ENCODE measurements around the gene LRRTM4. TPM values are rescaled to one million over a fixed set of nuclear protein-coding genes. Genes with fewer than 3 reads are reported as not detected.

LRRTM4 gene
- total and polyA plus RNA-seq, 2 experiments from 2014 or later: 4.5 to 15.4 TPM

- Histone ChIP-seq H3K4me1 (ENCODE audit: insufficient read depth) (no peaks in the 10 kb centered on the region), H2AFZ (no peak overlapping the region), H3K27me3 (ENCODE audit: insufficient read depth) (no peaks in the 10 kb centered on the region), H3K9me2 (ENCODE audit: insufficient read depth) (no peaks in the 10 kb centered on the region), H3K36me3 (ENCODE audit: insufficient read depth) (no peaks in the 10 kb centered on the region), H3K4me2 (no peak overlapping the region), H3K4me3 (no peak overlapping the region), H3K27ac (ENCODE audit: low read depth) (no peak overlapping the region), H3K79me2 (replicated peaks; ENCODE audit: insufficient read depth) (no peaks in the 10 kb centered on the region), H4K20me1 (replicated peaks; ENCODE audit: insufficient read depth) (no peaks in the 10 kb centered on the region), H3F3A (replicated peaks; ENCODE audit: low read depth) (no peaks in the 10 kb centered on the region)
- no peak for TF ChIP-seq STAT1 (IDR thresholded peaks at IDR 0.05; ENCODE audit: unreplicated experiment)
- TF ChIP-seq JUNB (IDR thresholded peaks at IDR 0.05; ENCODE audit: unreplicated experiment): no peak
- DNase-seq (ENCODE audit: low spot score) (no peak), ATAC-seq (no peak)
- Mint-ChIP-seq H3K4me3 (no peak overlapping the region), H3K27me3 (ENCODE audit: insufficient read depth, low read depth, poor library complexity) (no peaks in the 10 kb centered on the region), H3K36me3 (ENCODE audit: low read depth) (no peaks in the 10 kb centered on the region), H3K9me3 (0 out of 3 replicates have a peak, but pooled peaks cover 5% of the 10 kb centered on the region), H3K4me1 (no peaks in the 10 kb centered on the region), H3K27ac (no peak overlapping the region)
These were observed 289.2 kb downstream of the LRRTM4 start for GRCh38 chr2:77232909-77233425.

GRCh38 chr2:77228391-77228790 is 293.8 kb downstream of the LRRTM4 start:
- ATAC-seq: no peak
- H3K4me3 Mint-ChIP-seq: no peak overlapping the region

More at GRCh38 chr2:77228391-77228790, 293.8 kb downstream of the LRRTM4 start:
- no peaks in the 10 kb centered on the region for H3K27me3 Mint-ChIP-seq (ENCODE audit: insufficient read depth, low read depth, poor library complexity)
- no peaks in the 10 kb centered on the region for H3K9me2 ChIP-seq (ENCODE audit: insufficient read depth)
- no peaks in the 10 kb centered on the region for H3K79me2 ChIP-seq (replicated peaks; ENCODE audit: insufficient read depth)
- H4K20me1 ChIP-seq (replicated peaks; ENCODE audit: insufficient read depth): no peaks in the 10 kb centered on the region
- DNase-seq (ENCODE audit: low spot score): no peak
- TF ChIP-seq EZH2phosphoT487 (IDR thresholded peaks at IDR 0.05; ENCODE audit: unreplicated experiment): no peak
- no peak for TF ChIP-seq JUNB (IDR thresholded peaks at IDR 0.05; ENCODE audit: unreplicated experiment)
- no peak for TF ChIP-seq ETS1 (IDR thresholded peaks at IDR 0.05)
- TF ChIP-seq NANOG (IDR thresholded peaks at IDR 0.05; ENCODE audit: borderline replicate concordance): no peak
- no peak for TF ChIP-seq POLR2AphosphoS5 (IDR thresholded peaks at IDR 0.05; ENCODE audit: low read depth)
- no peak for TF ChIP-seq STAT1 (IDR thresholded peaks at IDR 0.05; ENCODE audit: unreplicated experiment)
- no peak for TF ChIP-seq REST (IDR thresholded peaks at IDR 0.05; ENCODE audit: unreplicated experiment)
- TF ChIP-seq CTCF (conservative IDR thresholded peaks at IDR 0.05; ENCODE audit: low read depth in 2 of 2): no peak
- no peak for TF ChIP-seq EZH2 (IDR thresholded peaks at IDR 0.05; ENCODE audit: low read depth, unreplicated experiment)
- TF ChIP-seq ZNF331 (CRISPR knock-in tag; IDR thresholded peaks at IDR 0.05; ENCODE audit: low read depth): no peak
- H3K36me3 ChIP-seq (ENCODE audit: insufficient read depth): no peaks in the 10 kb centered on the region
- no peak overlapping the region for H3K4me3 ChIP-seq
- no peak overlapping the region for H3K4me2 ChIP-seq
- no peaks in the 10 kb centered on the region for H3K9me3 Mint-ChIP-seq
- no peaks in the 10 kb centered on the region for H3K36me3 Mint-ChIP-seq (ENCODE audit: low read depth)
- no peaks in the 10 kb centered on the region for H3F3A ChIP-seq (replicated peaks; ENCODE audit: low read depth)
- no peaks in the 10 kb centered on the region for H3K27me3 ChIP-seq (ENCODE audit: insufficient read depth)
- no peaks in the 10 kb centered on the region for H3K4me1 Mint-ChIP-seq
- no peak overlapping the region for H3K27ac Mint-ChIP-seq
- no peaks in the 10 kb centered on the region for H3K4me1 ChIP-seq (ENCODE audit: insufficient read depth)
- no peak overlapping the region for H2AFZ ChIP-seq
- no peak overlapping the region for H3K27ac ChIP-seq (ENCODE audit: low read depth)
